PC-9 (cell line): ENCODE results near the gene HAGHL.

Experiments
- CTCF ChIP-seq: fragments of 200-600 bp; sonication (generic); conservative IDR thresholded peaks from 2 replicates; pipeline ENCODE4 v1.6.1; 2017; ENCODE audit warnings: mixed run types, antibody characterized with exemption, mild to moderate bottlenecking, moderate library complexity
- EZH2 ChIP-seq: fragments of 200-600 bp; sonication (generic); IDR thresholded peaks from 2 replicates; pipeline ENCODE4 v1.8.0; 2017; ENCODE audit warnings: antibody characterized with exemption, low read depth

- no peak for TF ChIP-seq CTCF
- TF ChIP-seq EZH2 = no peak
Measured at GRCh38 chr16:698911-699671, 27.8 kb upstream of the HAGHL start.
